WTC11 (cell line): ENCODE data around the gene STUB1. TPM values are rescaled to one million over a fixed set of nuclear protein-coding genes. Genes with fewer than 3 reads are reported as not detected.

Experiments
- ATAC-seq: fragments of 200-7000 bp; cut with Tn5 transposase; 2 replicates; pipeline ENCODE4 v1.10.0; 2021; ENCODE audit warnings: mild to moderate bottlenecking, moderate library complexity
- CTCF ChIA-PET: fragments of 300-600 bp; sonication (Branson Sonifier 250); formaldehyde crosslinking; loops from one replicate; lab custom pipeline; 2021; ENCODE audit warnings: antibody characterized with exemption; lab: Charles Lee
- POLR2A ChIA-PET: fragments of 350-600 bp; sonication (Branson Sonifier 250); formaldehyde crosslinking; loops from one replicate; lab custom pipeline; 2021; ENCODE audit warnings: antibody characterized with exemption; lab: Charles Lee
- DNase-seq: peaks from one replicate; pipeline ENCODE4 v3.0.0; 2021; ENCODE audit warnings: low spot score
- H3K27ac Mint-ChIP-seq: 2 replicates; pipeline ENCODE4 v1.8.0; 2021; ENCODE audit warnings: mixed read lengths
- H3K27me3 Mint-ChIP-seq: 2 replicates; pipeline ENCODE4 v1.8.0; 2021; ENCODE audit warnings: low read depth, mild to moderate bottlenecking, moderate library complexity, mixed read lengths
- H3K36me3 Mint-ChIP-seq: 2 replicates; pipeline ENCODE4 v1.8.0; 2021; ENCODE audit warnings: mixed read lengths
- H3K4me1 Mint-ChIP-seq: 2 replicates; pipeline ENCODE4 v1.8.0; 2022; ENCODE audit warnings: mixed read lengths
- H3K4me3 Mint-ChIP-seq: 2 replicates; pipeline ENCODE4 v1.8.0; 2021; ENCODE audit warnings: mild to moderate bottlenecking, moderate library complexity, mixed read lengths
- H3K9me3 Mint-ChIP-seq: 2 replicates; pipeline ENCODE4 v1.8.0; 2021; ENCODE audit warnings: mixed read lengths
- CREB1 ChIP-seq: sonication (generic); formaldehyde crosslinking; IDR thresholded peaks from 2 replicates; pipeline ENCODE4 v1.8.0; 2023; ENCODE audit warnings: mild to moderate bottlenecking, missing genetic modification reagents
- CTCF ChIP-seq: fragments of 200-600 bp; IDR thresholded peaks from 2 replicates; pipeline ENCODE4 v1.8.0; 2022; ENCODE audit warnings: antibody characterized with exemption
- EMX1 ChIP-seq: fragments of 250-450 bp; sonication (Bioruptor Pico); IDR thresholded peaks from 2 replicates; pipeline ENCODE4 v1.8.0; 2021; ENCODE audit warnings: mild to moderate bottlenecking
- ETV6 ChIP-seq: sonication (generic); formaldehyde crosslinking; IDR thresholded peaks from 2 replicates; pipeline ENCODE4 v1.8.1; 2022; ENCODE audit warnings: mild to moderate bottlenecking, missing genetic modification reagents
- GABPB1 ChIP-seq: sonication (generic); formaldehyde crosslinking; IDR thresholded peaks from 2 replicates; pipeline ENCODE4 v1.8.1; 2023; ENCODE audit warnings: mild to moderate bottlenecking, missing genetic modification reagents
- IRF2 ChIP-seq: sonication (generic); formaldehyde crosslinking; IDR thresholded peaks from 2 replicates; pipeline ENCODE4 v1.8.0; 2022; ENCODE audit warnings: low read depth, missing genetic modification reagents, borderline replicate concordance
- NFE2L1 ChIP-seq: sonication (generic); formaldehyde crosslinking; IDR thresholded peaks from 2 replicates; pipeline ENCODE4 v1.8.1; 2023; ENCODE audit warnings: missing genetic modification reagents
- RORB ChIP-seq: fragments of 250-450 bp; sonication (Bioruptor Pico); IDR thresholded peaks from 2 replicates; pipeline ENCODE4 v1.9.0; 2021; ENCODE audit warnings: mild to moderate bottlenecking
- SOX15 ChIP-seq: fragments of 250-450 bp; sonication (Bioruptor Pico); IDR thresholded peaks from 2 replicates; pipeline ENCODE4 v1.9.0; 2021; ENCODE audit warnings: mild to moderate bottlenecking
- ZBTB21 ChIP-seq: sonication (generic); formaldehyde crosslinking; IDR thresholded peaks from 2 replicates; pipeline ENCODE4 v1.8.1; 2023; ENCODE audit warnings: mild to moderate bottlenecking, missing genetic modification reagents, borderline replicate concordance
- ZNF263 ChIP-seq: sonication (generic); formaldehyde crosslinking; IDR thresholded peaks from 2 replicates; pipeline ENCODE4 v1.8.1; 2022; ENCODE audit warnings: low read depth, mild to moderate bottlenecking, moderate library complexity, missing genetic modification reagents
- ZNF423 ChIP-seq: fragments of 250-450 bp; sonication (Bioruptor Pico); IDR thresholded peaks from 2 replicates; pipeline ENCODE4 v2.1.2; 2022; ENCODE audit warnings: mild to moderate bottlenecking, moderate library complexity
- total RNA-seq: library from RNA; stranded (reverse); gene quantifications from 3 replicates; pipeline ENCODE4 v1.2.3, GENCODE V29; 2021
- TF ChIP-seq, protein P1 (sequence below): fragments of 250-450 bp; sonication (Bioruptor Pico); conservative IDR thresholded peaks from 2 replicates; pipeline ENCODE4 v1.9.0; 2021; ENCODE audit warnings: mild to moderate bottlenecking
- TF ChIP-seq, protein P2 (sequence below): sonication (generic); formaldehyde crosslinking; IDR thresholded peaks from 2 replicates; pipeline ENCODE4 v1.8.0; 2022; ENCODE audit warnings: mild to moderate bottlenecking, missing genetic modification reagents
- TF ChIP-seq, protein P3 (sequence below): fragments of 250-450 bp; sonication (Bioruptor Pico); IDR thresholded peaks from 2 replicates; pipeline ENCODE4 v2.1.2; 2022; ENCODE audit warnings: mild to moderate bottlenecking, moderate library complexity
- TF ChIP-seq, protein P4 (sequence below): fragments of 250-450 bp; sonication (Bioruptor Pico); IDR thresholded peaks from 2 replicates; pipeline ENCODE4 v1.9.0; 2021; ENCODE audit warnings: mild to moderate bottlenecking, borderline replicate concordance

Gene STUB1
- total RNA-seq, 1 experiment from 2014 or later = 88.2 TPM

GRCh38 chr16:684961-685696 is 4.9 kb downstream of the STUB1 start (continued):
- no peak for TF ChIP-seq CREB1
- TF ChIP-seq SOX15 (CRISPR knock-in tag) = no peak
- TF ChIP-seq GABPB1 (CRISPR knock-in tag) = no peak
- no peak for TF ChIP-seq ETV6
- TF ChIP-seq, protein P1, sequence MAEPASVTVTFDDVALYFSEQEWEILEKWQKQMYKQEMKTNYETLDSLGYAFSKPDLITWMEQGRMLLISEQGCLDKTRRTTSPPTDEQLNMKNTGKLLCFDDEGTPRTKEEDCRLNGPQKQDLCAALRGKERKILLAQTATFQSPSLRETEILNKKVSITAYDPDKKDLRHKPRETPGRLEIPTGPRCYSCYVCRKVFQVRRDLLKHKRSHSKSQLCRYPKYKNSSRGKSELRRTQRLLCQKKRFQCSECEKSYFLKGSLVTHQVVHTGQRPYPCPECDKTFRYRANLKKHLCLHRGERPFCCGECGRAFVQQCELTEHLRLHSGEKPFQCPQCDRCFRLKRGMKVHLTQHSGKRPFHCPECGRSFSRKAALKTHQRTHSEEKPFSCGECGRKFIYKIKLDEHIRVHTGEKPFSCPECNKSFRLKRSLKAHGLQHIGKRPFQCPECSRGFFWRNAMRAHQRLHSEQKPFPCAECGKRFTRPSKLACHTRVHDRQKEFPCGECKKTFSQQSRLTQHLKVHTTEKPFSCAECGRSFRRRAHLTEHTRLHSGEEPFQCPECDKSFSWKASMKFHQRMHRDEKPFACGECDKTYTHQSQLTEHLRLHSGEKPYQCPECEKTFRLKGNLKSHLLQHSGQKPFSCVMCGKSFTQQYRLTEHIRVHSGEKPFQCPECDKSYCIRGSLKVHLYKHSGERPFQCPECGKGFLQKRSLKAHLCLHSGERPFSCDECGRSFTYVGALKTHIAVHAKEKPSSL (CRISPR knock-in tag) = no peak
- TF ChIP-seq IRF2 (CRISPR knock-in tag) = no peak
- no peak for TF ChIP-seq ZBTB21 (CRISPR knock-in tag)
- TF ChIP-seq ZNF423 (CRISPR knock-in tag) = no peak
- TF ChIP-seq EMX1 (CRISPR knock-in tag) = no peak
- no peak for TF ChIP-seq ZNF263 (CRISPR knock-in tag)
- TF ChIP-seq RORB (CRISPR knock-in tag) = no peak
- TF ChIP-seq, protein P2, sequence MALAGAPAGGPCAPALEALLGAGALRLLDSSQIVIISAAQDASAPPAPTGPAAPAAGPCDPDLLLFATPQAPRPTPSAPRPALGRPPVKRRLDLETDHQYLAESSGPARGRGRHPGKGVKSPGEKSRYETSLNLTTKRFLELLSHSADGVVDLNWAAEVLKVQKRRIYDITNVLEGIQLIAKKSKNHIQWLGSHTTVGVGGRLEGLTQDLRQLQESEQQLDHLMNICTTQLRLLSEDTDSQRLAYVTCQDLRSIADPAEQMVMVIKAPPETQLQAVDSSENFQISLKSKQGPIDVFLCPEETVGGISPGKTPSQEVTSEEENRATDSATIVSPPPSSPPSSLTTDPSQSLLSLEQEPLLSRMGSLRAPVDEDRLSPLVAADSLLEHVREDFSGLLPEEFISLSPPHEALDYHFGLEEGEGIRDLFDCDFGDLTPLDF = no peak

GRCh38 chr16:685967-686366 is 5.8 kb downstream of the STUB1 start:
- peak overlapping the region; percentile 65 for H3K27ac Mint-ChIP-seq
- peaks cover 24% of the 10 kb centered on the region for H3K36me3 Mint-ChIP-seq
- no peaks in the 10 kb centered on the region for H3K9me3 Mint-ChIP-seq
- DNase-seq (peak; percentile 70), ATAC-seq (peak; percentile 6; the same call in 1 of the 2 replicates)
- POLR2A ChIA-PET = no interaction called here
- peak overlapping the region; percentile 39 for H3K4me3 Mint-ChIP-seq
- TF ChIP-seq CTCF (peak; percentile 60), NFE2L1 (no peak), ZBTB21 (CRISPR knock-in tag) (no peak)
- TF ChIP-seq, protein P3, sequence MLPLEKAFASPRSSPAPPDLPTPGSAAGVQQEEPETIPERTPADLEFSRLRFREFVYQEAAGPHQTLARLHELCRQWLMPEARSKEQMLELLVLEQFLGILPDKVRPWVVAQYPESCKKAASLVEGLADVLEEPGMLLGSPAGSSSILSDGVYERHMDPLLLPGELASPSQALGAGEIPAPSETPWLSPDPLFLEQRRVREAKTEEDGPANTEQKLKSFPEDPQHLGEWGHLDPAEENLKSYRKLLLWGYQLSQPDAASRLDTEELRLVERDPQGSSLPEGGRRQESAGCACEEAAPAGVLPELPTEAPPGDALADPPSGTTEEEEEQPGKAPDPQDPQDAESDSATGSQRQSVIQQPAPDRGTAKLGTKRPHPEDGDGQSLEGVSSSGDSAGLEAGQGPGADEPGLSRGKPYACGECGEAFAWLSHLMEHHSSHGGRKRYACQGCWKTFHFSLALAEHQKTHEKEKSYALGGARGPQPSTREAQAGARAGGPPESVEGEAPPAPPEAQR (CRISPR knock-in tag) = no peak
- TF ChIP-seq, protein P4, sequence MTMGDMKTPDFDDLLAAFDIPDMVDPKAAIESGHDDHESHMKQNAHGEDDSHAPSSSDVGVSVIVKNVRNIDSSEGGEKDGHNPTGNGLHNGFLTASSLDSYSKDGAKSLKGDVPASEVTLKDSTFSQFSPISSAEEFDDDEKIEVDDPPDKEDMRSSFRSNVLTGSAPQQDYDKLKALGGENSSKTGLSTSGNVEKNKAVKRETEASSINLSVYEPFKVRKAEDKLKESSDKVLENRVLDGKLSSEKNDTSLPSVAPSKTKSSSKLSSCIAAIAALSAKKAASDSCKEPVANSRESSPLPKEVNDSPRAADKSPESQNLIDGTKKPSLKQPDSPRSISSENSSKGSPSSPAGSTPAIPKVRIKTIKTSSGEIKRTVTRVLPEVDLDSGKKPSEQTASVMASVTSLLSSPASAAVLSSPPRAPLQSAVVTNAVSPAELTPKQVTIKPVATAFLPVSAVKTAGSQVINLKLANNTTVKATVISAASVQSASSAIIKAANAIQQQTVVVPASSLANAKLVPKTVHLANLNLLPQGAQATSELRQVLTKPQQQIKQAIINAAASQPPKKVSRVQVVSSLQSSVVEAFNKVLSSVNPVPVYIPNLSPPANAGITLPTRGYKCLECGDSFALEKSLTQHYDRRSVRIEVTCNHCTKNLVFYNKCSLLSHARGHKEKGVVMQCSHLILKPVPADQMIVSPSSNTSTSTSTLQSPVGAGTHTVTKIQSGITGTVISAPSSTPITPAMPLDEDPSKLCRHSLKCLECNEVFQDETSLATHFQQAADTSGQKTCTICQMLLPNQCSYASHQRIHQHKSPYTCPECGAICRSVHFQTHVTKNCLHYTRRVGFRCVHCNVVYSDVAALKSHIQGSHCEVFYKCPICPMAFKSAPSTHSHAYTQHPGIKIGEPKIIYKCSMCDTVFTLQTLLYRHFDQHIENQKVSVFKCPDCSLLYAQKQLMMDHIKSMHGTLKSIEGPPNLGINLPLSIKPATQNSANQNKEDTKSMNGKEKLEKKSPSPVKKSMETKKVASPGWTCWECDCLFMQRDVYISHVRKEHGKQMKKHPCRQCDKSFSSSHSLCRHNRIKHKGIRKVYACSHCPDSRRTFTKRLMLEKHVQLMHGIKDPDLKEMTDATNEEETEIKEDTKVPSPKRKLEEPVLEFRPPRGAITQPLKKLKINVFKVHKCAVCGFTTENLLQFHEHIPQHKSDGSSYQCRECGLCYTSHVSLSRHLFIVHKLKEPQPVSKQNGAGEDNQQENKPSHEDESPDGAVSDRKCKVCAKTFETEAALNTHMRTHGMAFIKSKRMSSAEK (CRISPR knock-in tag) = no peak
- peaks cover 5% of the 10 kb centered on the region; the same call in 1 of the 2 replicates for H3K27me3 Mint-ChIP-seq
- CTCF ChIA-PET = interaction anchor here (0.7 to 1.7 kb wide), 13 partner anchors 9 to 169 kb away, joined by 3 to 12 read pairs (median 4); partner anchors contain the start of genes CHTF18, RHBDL1, RHOT2 and RPUSD1
- H3K4me1 Mint-ChIP-seq = peaks cover 20% of the 10 kb centered on the region
